ENCODE results near the gene TMEM138.

Gene TMEM138

DNA sequence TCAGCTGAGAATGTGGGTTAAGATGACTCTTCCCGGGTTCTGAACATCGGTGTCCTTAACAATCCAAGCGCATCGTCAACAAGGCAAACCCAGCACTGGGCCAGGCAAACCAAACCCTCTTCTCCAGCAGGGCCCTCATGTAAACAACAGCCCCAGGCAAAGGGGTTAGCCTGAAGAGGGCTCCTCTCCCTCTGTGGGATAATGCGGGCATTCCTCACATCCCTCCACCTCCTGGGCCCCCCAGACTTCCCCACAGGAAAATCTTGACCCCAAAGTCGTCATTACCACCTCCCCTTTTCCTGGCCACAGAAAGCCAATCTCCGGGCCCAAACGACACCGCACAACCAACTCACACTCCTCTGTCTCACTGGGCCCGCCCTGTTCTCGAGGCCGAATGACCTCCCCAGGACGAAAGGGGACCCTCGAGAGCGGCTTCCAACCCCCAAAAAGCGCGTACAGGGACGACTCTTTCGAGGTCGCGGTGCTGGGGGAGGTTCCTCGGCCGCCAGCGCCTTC, 29.8 kb upstream of the TMEM138 start:
- TF ChIP-seq ZFX (IDR thresholded peaks at IDR 0.05) = no peak
- TF ChIP-seq, protein P1, sequence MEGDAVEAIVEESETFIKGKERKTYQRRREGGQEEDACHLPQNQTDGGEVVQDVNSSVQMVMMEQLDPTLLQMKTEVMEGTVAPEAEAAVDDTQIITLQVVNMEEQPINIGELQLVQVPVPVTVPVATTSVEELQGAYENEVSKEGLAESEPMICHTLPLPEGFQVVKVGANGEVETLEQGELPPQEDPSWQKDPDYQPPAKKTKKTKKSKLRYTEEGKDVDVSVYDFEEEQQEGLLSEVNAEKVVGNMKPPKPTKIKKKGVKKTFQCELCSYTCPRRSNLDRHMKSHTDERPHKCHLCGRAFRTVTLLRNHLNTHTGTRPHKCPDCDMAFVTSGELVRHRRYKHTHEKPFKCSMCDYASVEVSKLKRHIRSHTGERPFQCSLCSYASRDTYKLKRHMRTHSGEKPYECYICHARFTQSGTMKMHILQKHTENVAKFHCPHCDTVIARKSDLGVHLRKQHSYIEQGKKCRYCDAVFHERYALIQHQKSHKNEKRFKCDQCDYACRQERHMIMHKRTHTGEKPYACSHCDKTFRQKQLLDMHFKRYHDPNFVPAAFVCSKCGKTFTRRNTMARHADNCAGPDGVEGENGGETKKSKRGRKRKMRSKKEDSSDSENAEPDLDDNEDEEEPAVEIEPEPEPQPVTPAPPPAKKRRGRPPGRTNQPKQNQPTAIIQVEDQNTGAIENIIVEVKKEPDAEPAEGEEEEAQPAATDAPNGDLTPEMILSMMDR (conservative IDR thresholded peaks at IDR 0.05) = no peak
- peak overlapping the region; percentile 94 for H3K27ac ChIP-seq

DNA sequence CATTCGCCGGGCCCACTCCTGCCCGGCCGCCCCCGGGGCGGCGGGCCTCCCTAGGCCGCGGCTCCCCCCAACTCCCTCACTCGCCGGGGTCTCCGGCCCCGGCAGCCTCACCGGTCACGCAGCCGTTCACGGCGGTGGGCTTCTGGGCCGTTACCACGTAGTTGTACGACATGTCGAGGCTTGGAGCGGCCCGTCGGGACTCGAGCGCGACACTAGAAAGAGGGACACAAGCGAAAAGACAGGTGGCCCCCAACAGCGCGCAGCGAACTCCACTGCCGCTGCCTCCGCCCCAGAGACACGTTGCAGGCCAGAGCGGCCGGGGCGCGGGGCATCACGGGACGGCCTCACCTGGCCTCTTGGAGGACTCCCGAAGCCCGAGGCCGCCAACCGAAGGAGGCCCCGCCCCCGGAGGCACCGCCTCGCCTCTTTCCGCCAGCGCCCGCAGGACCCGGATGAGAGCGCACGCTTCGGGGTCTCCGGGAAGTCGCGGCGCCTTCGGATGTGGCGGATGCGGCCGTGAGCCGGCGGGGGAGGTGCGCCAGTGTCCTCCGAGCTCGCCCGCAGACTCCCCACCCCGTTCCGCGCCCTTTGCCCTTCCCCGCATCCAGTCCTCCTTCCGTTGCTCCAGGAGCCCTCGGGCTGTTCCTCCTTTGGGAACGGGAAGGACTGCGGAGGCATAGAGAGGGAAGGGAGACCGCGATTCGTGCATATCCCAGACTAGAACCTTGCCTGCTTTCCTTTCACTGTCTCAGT, 29.2 kb upstream of the TMEM138 start, which contains the start of the genes DDB1 and TKFC:
Gene DDB1, minus strand, starts transcription at position 309 of the 753 bp plus-strand sequence. Its CDS starts 137 bp downstream, at position 172.
Gene TKFC, plus strand, starts transcription at position 432 of the 753 bp plus-strand sequence. CDS start 1,501 bp downstream, outside the sequence.
- H3K27ac ChIP-seq = peak within 1 kb of the TSS; percentile 94
- TF ChIP-seq, protein P1 (conservative IDR thresholded peaks at IDR 0.05) = no peak
- peak; percentile 80; the same call in 1 of the 2 replicates for TF ChIP-seq ZFX (IDR thresholded peaks at IDR 0.05)

DNA sequence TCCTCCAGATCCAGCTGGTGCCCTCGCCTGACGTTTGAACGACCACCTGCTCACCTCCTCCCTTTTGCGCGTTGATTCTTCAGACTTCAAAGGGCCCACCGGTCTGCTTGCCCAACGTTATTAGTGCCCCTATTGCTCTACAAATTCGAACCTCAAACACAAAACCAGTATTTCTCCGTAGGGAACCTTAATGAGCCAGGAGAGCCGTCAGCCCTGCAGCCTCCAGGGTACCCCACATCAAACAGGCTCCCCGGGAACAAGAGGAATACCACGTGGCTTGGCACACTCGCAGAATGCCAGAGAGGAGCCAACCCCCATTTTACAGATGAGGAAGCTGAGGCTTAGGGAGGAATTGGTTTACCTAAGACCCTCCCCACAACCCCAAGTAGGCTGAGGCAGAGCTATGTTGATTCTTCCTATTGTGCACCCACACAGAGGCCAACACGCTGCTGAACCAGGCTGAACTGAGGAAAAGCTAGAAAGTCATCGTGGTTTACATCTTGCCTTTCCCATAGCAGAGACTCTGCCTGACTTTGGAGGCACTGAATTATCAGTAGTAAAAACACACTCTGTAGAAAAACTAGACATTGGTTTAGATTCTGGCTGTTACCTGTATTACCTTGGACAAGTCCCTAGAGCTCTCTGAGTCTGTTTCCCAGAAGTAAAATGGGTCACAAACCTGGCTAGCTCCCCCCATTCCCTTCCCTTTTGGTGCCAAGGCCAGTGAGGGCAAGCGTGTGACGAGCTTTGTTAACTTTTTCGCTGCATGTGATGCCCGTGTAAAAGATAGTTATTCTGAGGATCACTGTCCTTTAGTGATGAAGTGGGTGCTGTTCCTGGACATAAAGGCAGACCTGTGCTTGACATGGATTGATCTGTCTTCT, 28.4 kb upstream of the TMEM138 start:
- no peak for TF ChIP-seq ZFX (IDR thresholded peaks at IDR 0.05)
- TF ChIP-seq, protein P1 (conservative IDR thresholded peaks at IDR 0.05) = no peak
- H3K27ac ChIP-seq = peak overlapping the region; percentile 94

DNA sequence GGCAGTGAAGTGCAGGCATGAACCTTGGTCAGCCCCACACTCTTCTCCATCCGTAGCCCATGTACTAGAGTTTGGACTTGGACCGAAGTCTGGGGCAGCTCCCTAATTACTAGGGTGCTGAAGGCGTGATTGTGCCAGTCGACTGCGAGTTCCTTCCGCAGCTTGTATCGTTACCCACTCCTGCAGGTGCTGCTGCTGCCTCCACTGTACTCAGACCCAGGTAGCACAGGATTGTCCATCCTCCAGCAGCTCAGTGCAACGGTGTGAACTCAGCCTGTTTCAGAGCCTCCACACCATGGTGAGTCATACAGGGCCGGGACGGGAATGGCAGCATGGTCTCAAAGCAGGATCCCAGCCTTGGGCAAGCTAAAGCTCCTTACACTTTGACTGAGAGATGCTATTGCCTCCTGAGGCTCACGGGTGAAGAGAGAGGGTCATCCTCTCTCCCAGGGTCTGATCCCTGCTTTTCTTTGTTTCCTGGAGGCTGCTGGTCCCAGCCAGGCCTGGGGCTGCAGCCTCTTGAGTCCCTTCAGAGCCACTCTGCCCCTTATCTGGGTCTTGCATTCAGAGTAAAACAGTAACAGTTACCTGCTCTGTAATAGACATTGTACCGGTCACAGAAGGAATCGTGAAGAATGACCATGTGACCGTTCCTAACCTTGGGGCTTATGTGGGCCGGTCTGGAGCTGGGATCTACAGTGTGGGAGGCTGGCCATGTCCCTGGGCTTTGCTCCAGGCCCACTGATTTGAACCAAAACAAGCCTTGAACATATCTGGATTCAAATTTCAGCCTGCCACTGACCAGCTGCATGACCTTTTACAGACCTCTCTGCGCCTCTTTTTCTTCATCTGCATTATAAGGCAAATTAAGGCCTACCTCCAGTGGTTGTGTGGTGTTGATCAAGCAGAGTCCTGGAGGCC, 27.5 kb upstream of the TMEM138 start:
- H3K27ac ChIP-seq = peak overlapping the region; percentile 94; the same call in 1 of the 2 replicates
- TF ChIP-seq, protein P1 (conservative IDR thresholded peaks at IDR 0.05) = no peak
- TF ChIP-seq ZFX (IDR thresholded peaks at IDR 0.05) = no peak

DNA sequence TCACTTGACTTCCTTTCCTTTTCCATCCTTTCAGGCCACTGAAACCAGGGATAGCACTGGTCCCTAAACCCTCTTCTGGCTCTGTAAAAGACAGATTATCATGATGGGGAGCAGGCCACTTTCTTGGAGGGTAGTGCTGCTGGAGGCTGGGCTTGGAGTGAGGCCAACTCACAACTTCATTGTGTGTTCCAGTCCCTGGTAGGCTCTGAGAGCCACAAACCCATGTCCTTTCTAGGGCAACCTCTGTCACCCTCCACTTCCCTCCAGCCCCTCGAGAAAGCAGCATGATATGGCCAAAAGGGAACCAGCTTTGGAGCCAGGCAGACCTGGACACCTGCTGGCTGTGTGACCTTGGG, 26.8 kb upstream of the TMEM138 start:
- H3K27ac ChIP-seq = peak overlapping the region; percentile 35
- TF ChIP-seq, protein P1 (conservative IDR thresholded peaks at IDR 0.05) = no peak
- TF ChIP-seq ZFX (IDR thresholded peaks at IDR 0.05) = no peak

DNA sequence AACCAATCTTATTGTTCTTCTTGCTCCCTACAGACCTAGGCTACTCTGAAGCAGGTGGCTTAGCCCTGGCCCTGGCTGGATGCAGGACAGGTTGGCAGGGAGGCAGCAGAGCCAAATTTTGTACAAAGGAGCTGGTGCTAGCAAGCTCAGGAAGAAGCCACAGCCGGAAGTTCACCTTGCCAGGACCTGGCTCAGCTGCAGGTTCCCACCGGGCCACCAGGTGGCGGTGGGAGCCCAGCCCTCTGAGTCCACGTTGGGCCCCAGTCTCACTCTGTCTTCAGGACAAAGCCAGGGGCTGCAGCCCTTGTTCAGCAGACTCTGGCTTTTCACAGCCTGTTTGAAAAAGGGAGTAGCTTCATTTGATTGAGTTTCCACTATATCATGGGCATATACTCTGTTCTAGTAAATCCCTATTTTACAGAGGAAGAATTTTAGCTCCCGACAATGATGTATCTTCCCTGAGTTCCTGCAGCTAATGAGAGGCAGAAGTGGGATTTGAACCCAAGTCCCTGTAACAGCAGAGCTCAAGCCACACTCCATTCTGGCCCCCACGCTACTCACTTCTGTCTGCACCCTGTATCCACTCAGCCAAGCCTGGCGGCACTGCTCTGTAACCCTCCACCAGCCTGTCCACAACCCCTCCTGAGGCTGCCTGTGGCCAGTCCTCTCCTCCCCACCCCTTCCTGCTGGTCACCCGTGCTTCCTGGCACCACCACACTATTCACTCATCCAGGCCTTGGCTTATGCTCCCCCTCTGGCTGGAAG, 25.8 kb upstream of the TMEM138 start:
- TF ChIP-seq, protein P1 (conservative IDR thresholded peaks at IDR 0.05) = peak; percentile 98
- TF ChIP-seq ZFX (IDR thresholded peaks at IDR 0.05) = no peak
- peak overlapping the region; percentile 35 for H3K27ac ChIP-seq
